Measurements from ENCODE around the gene MYMK. TPM values are rescaled to one million over a fixed set of nuclear protein-coding genes. Genes with fewer than 3 reads are reported as not detected.
A peak's percentile ranks its signal among the peaks of the same experiment; 100 is the strongest.

MYMK gene
- total and polyA plus RNA-seq, 2 of the 13 experiments (the other 11 are each of a cell fraction or from before 2014, with no cell fraction given): not detected

GRCh38 chr9:133495327-133496293 is 29.1 kb downstream of the MYMK start:
- H3K4me3 ChIP-seq (replicated peaks in 1 of 3; ENCODE audit: insufficient read depth in 1 of 3, low read depth in 2 of 3, low read length in 3 of 3): no peak overlapping the region
- H4K20me1 ChIP-seq (ENCODE audit: insufficient read depth, low read length): no peaks in the 10 kb centered on the region
- H3K4me1 ChIP-seq (ENCODE audit: insufficient read depth, low read length): peaks cover 77% of the 10 kb centered on the region
- no peak overlapping the region for H3K4me2 ChIP-seq (ENCODE audit: low read depth, low read length)
- H2AFZ ChIP-seq (ENCODE audit: low read length): no peak overlapping the region
- H3K27ac ChIP-seq (ENCODE audit: extremely low read length, insufficient read depth, low read length): no peak overlapping the region
- FAIRE-seq: peak; percentile 63
- no peak for ATAC-seq
- BruUV-seq (replicated peaks): no TSS peak
- CTCF ChIA-PET (ENCODE audit: low intra/inter-chr PET ratio, low total read pairs): no interaction called here
- no peak overlapping the region for H3K9ac ChIP-seq (ENCODE audit: insufficient read depth, low read depth, low read length)
- DNase-seq (ENCODE audit: low spot score): no peak
- intact Hi-C loops (cut with micrococcal nuclease; ENCODE audit: unreplicated experiment): no loop called here
- peaks cover 15 to 56% of the 10 kb centered on the region in 2 experiments for H3K27me3 ChIP-seq (ENCODE audit: control insufficient read depth in 1 of 2, insufficient read depth in 2 of 2, low read length in 2 of 2)
- POLR2A ChIA-PET: interaction anchor here (1.7 kb wide), 1 partner anchor 10 kb away, joined by 6 read pairs; no protein-coding TSS in a partner anchor
- in situ Hi-C loops (cut with HindIII; ENCODE audit: extremely low pct_ligation_motif_present, low pct_unique_long_range_greater_than_20kb): no loop called here
- H3K9me3 ChIP-seq (ENCODE audit: low read length): no peaks in the 10 kb centered on the region
- no peaks in the 10 kb centered on the region for H3K36me3 ChIP-seq (replicated peaks in 1 of 2; ENCODE audit: control insufficient read depth in 1 of 2, insufficient read depth in 2 of 2, low read length in 2 of 2)
- H3K79me2 ChIP-seq (ENCODE audit: insufficient read depth, low read length): no peaks in the 10 kb centered on the region
- 75% methylated on average over 24 of the region's 24 CpGs for WGBS (ENCODE audit: low lambda C conversion rate)
- TF ChIP-seq ARNT (IDR thresholded peaks at IDR 0.05) (0 out of 2 replicates have a peak, but pooled peaks have one; percentile 4), ZNF513 (CRISPR knock-in tag; conservative IDR thresholded peaks at IDR 0.05) (no peak), SP5 (CRISPR knock-in tag; IDR thresholded peaks at IDR 0.05; ENCODE audit: borderline replicate concordance, low read depth) (no peak), MBD4 (IDR thresholded peaks at IDR 0.05; ENCODE audit: borderline replicate concordance, low read length) (no peak), ZNF646 (CRISPR knock-in tag; IDR thresholded peaks at IDR 0.05) (peak; percentile 80), NFIB (CRISPR knock-in tag; IDR thresholded peaks at IDR 0.05; ENCODE audit: borderline replicate concordance) (0 out of 2 replicates have a peak, but pooled peaks have one; percentile 47), RXRA (CRISPR knock-in tag; IDR thresholded peaks at IDR 0.05) (no peak), MNT (IDR thresholded peaks at IDR 0.05) (peak; percentile 24), HOMEZ (CRISPR knock-in tag; IDR thresholded peaks at IDR 0.05; ENCODE audit: low read depth) (no peak), PITX1 (CRISPR knock-in tag; IDR thresholded peaks at IDR 0.05) (no peak), ZNF207 (IDR thresholded peaks at IDR 0.05; ENCODE audit: borderline replicate concordance) (0 out of 2 replicates have a peak, but pooled peaks have one; percentile 33), HNRNPK (IDR thresholded peaks at IDR 0.05; ENCODE audit: low read depth, low read length, poor library complexity, severe bottlenecking) (no peak)
